GM20431 (cell line): ENCODE measurements around the gene PARVB.
"Not testable (repeated sequence)": the region's sequence is repeated elsewhere in the genome, so short reads cannot be mapped to it uniquely, and the experiment has no call there.

Experiments used
- in situ Hi-C: fragments of 300-500 bp; cut with MseI, MboI; formaldehyde crosslinking; loops from one replicate; pipeline ENCODE4 v1.15.0; 2020; ENCODE audit warnings: low sequenced_read_pairs; ENCODE audit not compliant: unreplicated experiment

The PARVB gene

GRCh38 chr22:43996170-43996980 lies 27.7 kb upstream of the PARVB start:
- in situ Hi-C loops = loop anchor here (10.0 kb wide), 1 partner anchor 628 kb away; no protein-coding TSS in a partner anchor

GRCh38 chr22:43996981-43997265 lies 27.2 kb upstream of the PARVB start:
- in situ Hi-C loops = loop anchor here (10.0 kb wide), 1 partner anchor 628 kb away; no protein-coding TSS in a partner anchor

- in situ Hi-C loops = loop anchor here (10.0 kb wide), 1 partner anchor 626 kb away; no protein-coding TSS in a partner anchor
These were observed 25.3 kb upstream of the PARVB start for GRCh38 chr22:43998679-43999264.

GRCh38 chr22:43999378-43999777 lies 24.7 kb upstream of the PARVB start:
- in situ Hi-C loops = loop anchor here (10.0 kb wide), 1 partner anchor 625 kb away; no protein-coding TSS in a partner anchor

- in situ Hi-C loops = no loop called here
These were observed 24.0 kb upstream of the PARVB start for GRCh38 chr22:44000123-44000522.

- in situ Hi-C loops = no loop called here
These were observed 22.6 kb upstream of the PARVB start for GRCh38 chr22:44001521-44001920.

GRCh38 chr22:44002324-44002723 lies 21.8 kb upstream of the PARVB start:
- in situ Hi-C loops = no loop called here

- in situ Hi-C loops = no loop called here
These were observed 21.1 kb upstream of the PARVB start for GRCh38 chr22:44002997-44003396.

- in situ Hi-C loops = no loop called here
These were observed 20.5 kb upstream of the PARVB start for GRCh38 chr22:44003405-44004103.

GRCh38 chr22:44004104-44004460 lies 20.0 kb upstream of the PARVB start:
- in situ Hi-C loops = no loop called here

- in situ Hi-C loops = no loop called here
These were observed 18.6 kb upstream of the PARVB start for GRCh38 chr22:44005524-44005923.

- in situ Hi-C loops = no loop called here
These were observed 11.9 kb upstream of the PARVB start for GRCh38 chr22:44012162-44012561.

- in situ Hi-C loops = no loop called here
These were observed 11.5 kb upstream of the PARVB start for GRCh38 chr22:44012591-44012990.

- in situ Hi-C loops = no loop called here
These were observed 9.9 kb upstream of the PARVB start for GRCh38 chr22:44014241-44014640.

- in situ Hi-C loops = not testable (repeated sequence)
These were observed 7.5 kb upstream of the PARVB start for GRCh38 chr22:44016586-44016985.

GRCh38 chr22:44018594-44018993 lies 5.5 kb upstream of the PARVB start:
- in situ Hi-C loops = no loop called here

- in situ Hi-C loops = no loop called here
These were observed 4.7 kb upstream of the PARVB start for GRCh38 chr22:44019416-44019815.

GRCh38 chr22:44019846-44020245 lies 4.3 kb upstream of the PARVB start:
- in situ Hi-C loops = no loop called here

- in situ Hi-C loops = no loop called here
These were observed 3.1 kb upstream of the PARVB start for GRCh38 chr22:44020981-44021380.

- in situ Hi-C loops = no loop called here
These were observed 456 bp upstream of the PARVB start for GRCh38 chr22:44023404-44024287.
